Measurements from ENCODE around the gene UBC.

- TF ChIP-seq RAD21 (IDR thresholded peaks at IDR 0.05; ENCODE audit: low read length) (no peak), POLR2A (IDR thresholded peaks at IDR 0.05; ENCODE audit: low read depth, low read length) (no peak), SMC3 (IDR thresholded peaks at IDR 0.05; ENCODE audit: low read depth, low read length) (no peak), CEBPB (IDR thresholded peaks at IDR 0.05; ENCODE audit: low read depth, low read length) (no peak), MXI1 (IDR thresholded peaks at IDR 0.05; ENCODE audit: borderline replicate concordance, low read depth, low read length) (no peak)
- TF ChIP-seq, protein P1, sequence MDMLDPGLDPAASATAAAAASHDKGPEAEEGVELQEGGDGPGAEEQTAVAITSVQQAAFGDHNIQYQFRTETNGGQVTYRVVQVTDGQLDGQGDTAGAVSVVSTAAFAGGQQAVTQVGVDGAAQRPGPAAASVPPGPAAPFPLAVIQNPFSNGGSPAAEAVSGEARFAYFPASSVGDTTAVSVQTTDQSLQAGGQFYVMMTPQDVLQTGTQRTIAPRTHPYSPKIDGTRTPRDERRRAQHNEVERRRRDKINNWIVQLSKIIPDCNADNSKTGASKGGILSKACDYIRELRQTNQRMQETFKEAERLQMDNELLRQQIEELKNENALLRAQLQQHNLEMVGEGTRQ (IDR thresholded peaks at IDR 0.05; ENCODE audit: low read depth, low read length) = no peak
- TF ChIP-seq, protein P2, sequence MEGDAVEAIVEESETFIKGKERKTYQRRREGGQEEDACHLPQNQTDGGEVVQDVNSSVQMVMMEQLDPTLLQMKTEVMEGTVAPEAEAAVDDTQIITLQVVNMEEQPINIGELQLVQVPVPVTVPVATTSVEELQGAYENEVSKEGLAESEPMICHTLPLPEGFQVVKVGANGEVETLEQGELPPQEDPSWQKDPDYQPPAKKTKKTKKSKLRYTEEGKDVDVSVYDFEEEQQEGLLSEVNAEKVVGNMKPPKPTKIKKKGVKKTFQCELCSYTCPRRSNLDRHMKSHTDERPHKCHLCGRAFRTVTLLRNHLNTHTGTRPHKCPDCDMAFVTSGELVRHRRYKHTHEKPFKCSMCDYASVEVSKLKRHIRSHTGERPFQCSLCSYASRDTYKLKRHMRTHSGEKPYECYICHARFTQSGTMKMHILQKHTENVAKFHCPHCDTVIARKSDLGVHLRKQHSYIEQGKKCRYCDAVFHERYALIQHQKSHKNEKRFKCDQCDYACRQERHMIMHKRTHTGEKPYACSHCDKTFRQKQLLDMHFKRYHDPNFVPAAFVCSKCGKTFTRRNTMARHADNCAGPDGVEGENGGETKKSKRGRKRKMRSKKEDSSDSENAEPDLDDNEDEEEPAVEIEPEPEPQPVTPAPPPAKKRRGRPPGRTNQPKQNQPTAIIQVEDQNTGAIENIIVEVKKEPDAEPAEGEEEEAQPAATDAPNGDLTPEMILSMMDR (conservative IDR thresholded peaks at IDR 0.05; ENCODE audit: low read depth, low read length) = no peak
These were observed 35.6 kb upstream of the UBC start for GRCh38 chr12:124949779-124950728.
